Measurements from ENCODE around the gene HERC2. TPM values are rescaled to one million over a fixed set of nuclear protein-coding genes. Genes with fewer than 3 reads are reported as not detected.
"Not testable (repeated sequence)": the region's sequence is repeated elsewhere in the genome, so short reads cannot be mapped to it uniquely, and the experiment has no call there.

Gene HERC2
- total RNA-seq, 1 experiment from 2014 or later = 69.2 TPM

DNA sequence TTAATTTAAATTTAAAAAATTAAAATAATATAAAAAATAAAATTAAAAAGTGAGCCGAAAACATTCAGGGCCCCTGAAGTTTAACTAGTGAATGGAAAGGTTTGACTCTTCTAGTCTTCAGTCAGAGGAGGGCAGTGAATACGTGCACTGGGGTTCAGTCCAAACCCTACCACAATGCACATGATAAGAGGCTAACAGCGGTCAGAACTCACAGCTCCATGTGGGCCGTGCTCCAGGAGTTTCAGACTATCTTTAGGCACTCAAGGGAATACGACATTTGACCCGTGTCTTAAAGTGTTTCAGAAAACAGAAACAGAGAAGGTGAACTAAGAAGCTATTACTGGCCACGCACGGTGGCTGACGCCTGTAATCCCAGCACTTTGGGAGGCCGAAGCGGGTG, 11.5 kb downstream of the HERC2 start:
- H4K5ac ChIP-seq (ENCODE audit: insufficient read length, low read depth, low read length); H2BK5ac ChIP-seq (ENCODE audit: insufficient read length, low read length); H2AK5ac ChIP-seq (ENCODE audit: insufficient read length, low read length); H2BK20ac ChIP-seq (ENCODE audit: low read depth, low read length, poor library complexity, severe bottlenecking); H3K4me3 Mint-ChIP-seq; H3K79me2 ChIP-seq (ENCODE audit: insufficient read depth, low read length); H3T11ph ChIP-seq (ENCODE audit: low read length); H2BK15ac ChIP-seq (ENCODE audit: low read depth, low read length); H3K79me1 ChIP-seq (ENCODE audit: insufficient read depth, low read depth, low read length, poor library complexity, severe bottlenecking); H3K23ac ChIP-seq (ENCODE audit: insufficient read length, low read depth, low read length); H3K4me1 Mint-ChIP-seq; H3K9me3 ChIP-seq (ENCODE audit: control insufficient read depth, low read depth, low read length); H3K23me2 ChIP-seq (ENCODE audit: insufficient read length, low read depth, low read length, poor library complexity, severe bottlenecking); H3K27me3 Mint-ChIP-seq (ENCODE audit: low read depth); H3K9ac ChIP-seq (ENCODE audit: extremely low read depth, insufficient read length, low read length); H3K18ac ChIP-seq (ENCODE audit: insufficient read length, low read depth, low read length); H4K91ac ChIP-seq (ENCODE audit: insufficient read length, low read depth, low read length); H3K56ac ChIP-seq (ENCODE audit: insufficient read length, low read depth, low read length); H3K14ac ChIP-seq (ENCODE audit: insufficient read depth, low read length); H4K8ac ChIP-seq (replicated peaks; ENCODE audit: insufficient read length, low read depth, low read length); H3K27me3 ChIP-seq (ENCODE audit: insufficient read depth, low read length); H3K4me1 ChIP-seq (ENCODE audit: insufficient read depth, low read length); H2BK12ac ChIP-seq (ENCODE audit: insufficient read length, low read depth, low read length); H2AFZ ChIP-seq (ENCODE audit: low read length); H3K4ac ChIP-seq (ENCODE audit: low read depth, low read length); H4K20me1 ChIP-seq (ENCODE audit: control insufficient read depth, insufficient read depth, insufficient read length); H3K27ac ChIP-seq (ENCODE audit: insufficient read length, low read depth, low read length); H3K27ac Mint-ChIP-seq; H3K4me2 ChIP-seq (ENCODE audit: insufficient read depth, insufficient read length, low read length); DNase-seq; H2BK120ac ChIP-seq (ENCODE audit: low read depth, low read length, poor library complexity, severe bottlenecking): not testable (repeated sequence)
- peaks cover 65 to 69% (median 68%) of the 10 kb centered on the region in 3 experiments for H3K36me3 Mint-ChIP-seq (ENCODE audit: insufficient read depth in 1 of 3, low read depth in 3 of 3)
- H3K9me3 Mint-ChIP-seq = peaks cover 36 to 44% of the 10 kb centered on the region in 2 experiments
- no CpG with 5 or more reads among the region's 11 CpGs for WGBS (ENCODE audit: extremely low coverage, insufficient read length, low lambda C conversion rate)

- H2AFZ ChIP-seq (ENCODE audit: low read length); H4K20me1 ChIP-seq (ENCODE audit: control insufficient read depth, insufficient read depth, insufficient read length); H3K9ac ChIP-seq (ENCODE audit: extremely low read depth, insufficient read length, low read length); DNase-seq; H3K27ac ChIP-seq (ENCODE audit: insufficient read length, low read depth, low read length); H3T11ph ChIP-seq (ENCODE audit: low read length); H3K27me3 Mint-ChIP-seq (ENCODE audit: low read depth); H4K91ac ChIP-seq (ENCODE audit: insufficient read length, low read depth, low read length); H2BK5ac ChIP-seq (ENCODE audit: insufficient read length, low read length); H3K9me3 ChIP-seq (ENCODE audit: control insufficient read depth, low read depth, low read length); H3K79me1 ChIP-seq (ENCODE audit: insufficient read depth, low read depth, low read length, poor library complexity, severe bottlenecking); H3K4ac ChIP-seq (ENCODE audit: low read depth, low read length); H3K23me2 ChIP-seq (ENCODE audit: insufficient read length, low read depth, low read length, poor library complexity, severe bottlenecking); H3K79me2 ChIP-seq (ENCODE audit: insufficient read depth, low read length); H3K27me3 ChIP-seq (ENCODE audit: insufficient read depth, low read length); H3K18ac ChIP-seq (ENCODE audit: insufficient read length, low read depth, low read length); H4K8ac ChIP-seq (replicated peaks; ENCODE audit: insufficient read length, low read depth, low read length); H3K4me2 ChIP-seq (ENCODE audit: insufficient read depth, insufficient read length, low read length); H2BK20ac ChIP-seq (ENCODE audit: low read depth, low read length, poor library complexity, severe bottlenecking); H3K27ac Mint-ChIP-seq; H3K56ac ChIP-seq (ENCODE audit: insufficient read length, low read depth, low read length); H3K23ac ChIP-seq (ENCODE audit: insufficient read length, low read depth, low read length); H3K14ac ChIP-seq (ENCODE audit: insufficient read depth, low read length); H4K5ac ChIP-seq (ENCODE audit: insufficient read length, low read depth, low read length); H2BK120ac ChIP-seq (ENCODE audit: low read depth, low read length, poor library complexity, severe bottlenecking); H2BK15ac ChIP-seq (ENCODE audit: low read depth, low read length); H2AK5ac ChIP-seq (ENCODE audit: insufficient read length, low read length); H3K4me3 Mint-ChIP-seq; H3K4me1 Mint-ChIP-seq; H2BK12ac ChIP-seq (ENCODE audit: insufficient read length, low read depth, low read length); H3K4me1 ChIP-seq (ENCODE audit: insufficient read depth, low read length): not testable (repeated sequence)
- Mint-ChIP-seq H3K36me3 (ENCODE audit: insufficient read depth in 1 of 3, low read depth in 3 of 3) (peaks cover 52 to 57% (median 55%) of the 10 kb centered on the region in 3 experiments), H3K9me3 (peaks cover 36 to 43% of the 10 kb centered on the region in 2 experiments)
- WGBS (ENCODE audit: extremely low coverage, insufficient read length, low lambda C conversion rate) = no CpG with 5 or more reads among the region's 5 CpGs
Measured at GRCh38 chr15:28308718-28309117, 13.3 kb downstream of the HERC2 start.

Data from H9 (cell line).